Testis (tissue), 3 donors: Measurements from ENCODE around the gene KRTAP29-1. TPM values are rescaled to one million over a fixed set of nuclear protein-coding genes. Genes with fewer than 3 reads are reported as not detected.

Experiments used
- DNase-seq: peaks from one replicate; pipeline ENCODE4 v3.0.0-alpha.2; 2019
- H3K27ac ChIP-seq, 2 donors: fragments of 200-600 bp; sonication (generic); one replicate each; pipeline ENCODE4 v1.5.1; 2019
- H3K27me3 ChIP-seq: fragments of 200-600 bp; sonication (generic); one replicate; pipeline ENCODE4 v1.5.1; 2019
- H3K36me3 ChIP-seq: fragments of 200-600 bp; sonication (generic); one replicate; pipeline ENCODE4 v1.5.1; 2017; ENCODE audit warnings: low read depth; ENCODE audit errors: missing control alignments
- H3K4me1 ChIP-seq: fragments of 200-600 bp; sonication (generic); one replicate; pipeline ENCODE4 v1.5.1; 2019
- H3K4me3 ChIP-seq, 2 donors: fragments of 200-600 bp; sonication (generic); one replicate each; pipeline ENCODE4 v1.5.1; 2017 to 2019
- H3K9me3 ChIP-seq: fragments of 200-600 bp; sonication (generic); one replicate; pipeline ENCODE4 v1.5.1; 2017
- POLR2A ChIP-seq: fragments of 450-650 bp; IDR thresholded peaks from one replicate; pipeline ENCODE4 v1.6.1; 2017; ENCODE audit warnings: antibody characterized with exemption, mild to moderate bottlenecking, moderate library complexity
- WGBS, 2 donors: methylation state at CpG; one replicate each; pipeline ENCODE4 v1.1.5; 2018; 5-methylcytosine and 5-hydroxymethylcytosine counted together
- intact Hi-C: fragments of 100-400 bp; cut with DNase I; formaldehyde crosslinking; loops from one replicate; pipeline ENCODE4 v1.15.1; 2023; ENCODE audit warnings: low total_unique reads
- polyA plus RNA-seq: library from polyadenylated mRNA; stranded (reverse); fragments of 350-450 nt; fragmentation: Illumina TruSeq; extraction: RNeasy Lipid Tissue Mini Kit (QIAGEN cat#74804); gene quantifications from one replicate; pipeline ENCODE4 v1.2.3, GENCODE V29; 2014; ENCODE audit warnings: low read depth, low replicate concordance; ENCODE audit not compliant: insufficient read depth
- total RNA-seq, 2 donors: library from RNA; depleted of rRNA; stranded (reverse); fragments of >200 nt; gene quantifications; one replicate each; pipeline ENCODE4 v1.2.3, GENCODE V29; 2016
- TF ChIP-seq, protein P1 (sequence below), 3 experiments: fragments of 450-650 bp in 2 of 3; fragments of 200-600 bp in 1 of 3; sonication (generic) in 1 of 3; IDR thresholded peaks; one replicate each; pipeline ENCODE4 v1.5.1; 2016 to 2019; ENCODE audit warnings: antibody characterized with exemption in 3 of 3, mild to moderate bottlenecking in 2 of 3, moderate library complexity in 1 of 3

The KRTAP29-1 gene
- total and polyA plus RNA-seq, 3 donors from 2014 or later: not detected

DNA sequence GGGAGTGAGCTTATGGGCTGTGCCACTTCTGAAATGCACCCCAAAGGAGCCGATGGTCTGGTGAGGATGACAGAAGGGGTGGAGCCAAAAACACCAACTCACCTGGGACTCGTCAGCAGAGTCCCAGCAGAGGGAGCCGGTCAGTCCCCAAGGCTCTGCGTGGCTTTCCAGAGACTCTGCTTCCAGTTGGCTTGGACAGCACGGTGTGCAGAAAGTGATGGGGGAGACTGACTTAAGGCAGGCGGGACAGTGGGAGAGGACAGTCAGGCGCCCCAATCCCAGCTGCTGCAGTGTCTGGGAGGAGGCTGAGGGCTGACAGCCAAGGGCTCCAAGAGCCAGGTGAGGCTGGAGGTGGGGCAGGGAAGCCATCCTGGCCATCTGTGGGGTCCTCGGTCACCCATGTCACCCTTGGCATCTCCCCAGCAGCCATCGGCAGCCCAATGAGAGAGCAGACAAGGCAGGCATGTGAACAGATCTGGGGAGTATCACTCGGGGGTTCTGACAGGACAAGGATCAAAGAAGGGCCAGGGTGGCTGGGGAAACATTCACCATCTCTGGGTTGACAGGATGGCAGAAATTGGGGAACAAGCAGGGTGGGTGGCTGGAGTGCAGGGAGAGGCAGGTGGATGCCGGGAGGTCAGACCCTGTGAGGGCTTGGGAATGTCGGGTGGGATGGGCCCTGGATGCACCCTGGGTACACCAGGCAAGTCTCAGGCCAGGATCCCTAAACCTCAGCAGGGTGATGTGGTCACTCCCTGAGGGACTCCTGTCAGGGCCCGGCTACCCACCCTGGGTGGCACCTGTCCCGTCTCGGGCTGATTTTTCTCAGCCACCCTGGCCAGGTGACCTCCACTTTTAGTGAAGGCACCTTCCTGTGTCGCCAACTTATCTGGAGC is 21.8 kb upstream of the KRTAP29-1 start:
- Histone ChIP-seq H3K4me1 (no peaks in the 10 kb centered on the region), H3K4me3 (no peak overlapping the region), H3K36me3 (no peaks in the 10 kb centered on the region), H3K27me3 (no peaks in the 10 kb centered on the region), H3K27ac (no peak overlapping the region), H3K9me3 (no peaks in the 10 kb centered on the region)
- 81 to 84% methylated on average over 16 of the region's 16 CpGs for WGBS, 2 donors
- no peak for TF ChIP-seq POLR2A
- TF ChIP-seq, protein P1, sequence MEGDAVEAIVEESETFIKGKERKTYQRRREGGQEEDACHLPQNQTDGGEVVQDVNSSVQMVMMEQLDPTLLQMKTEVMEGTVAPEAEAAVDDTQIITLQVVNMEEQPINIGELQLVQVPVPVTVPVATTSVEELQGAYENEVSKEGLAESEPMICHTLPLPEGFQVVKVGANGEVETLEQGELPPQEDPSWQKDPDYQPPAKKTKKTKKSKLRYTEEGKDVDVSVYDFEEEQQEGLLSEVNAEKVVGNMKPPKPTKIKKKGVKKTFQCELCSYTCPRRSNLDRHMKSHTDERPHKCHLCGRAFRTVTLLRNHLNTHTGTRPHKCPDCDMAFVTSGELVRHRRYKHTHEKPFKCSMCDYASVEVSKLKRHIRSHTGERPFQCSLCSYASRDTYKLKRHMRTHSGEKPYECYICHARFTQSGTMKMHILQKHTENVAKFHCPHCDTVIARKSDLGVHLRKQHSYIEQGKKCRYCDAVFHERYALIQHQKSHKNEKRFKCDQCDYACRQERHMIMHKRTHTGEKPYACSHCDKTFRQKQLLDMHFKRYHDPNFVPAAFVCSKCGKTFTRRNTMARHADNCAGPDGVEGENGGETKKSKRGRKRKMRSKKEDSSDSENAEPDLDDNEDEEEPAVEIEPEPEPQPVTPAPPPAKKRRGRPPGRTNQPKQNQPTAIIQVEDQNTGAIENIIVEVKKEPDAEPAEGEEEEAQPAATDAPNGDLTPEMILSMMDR (IDR thresholded peaks at IDR 0.05): no peak
- DNase-seq: peak; percentile 30
- intact Hi-C loops: loop anchor here (10.0 kb wide), 1 partner anchor 420 kb away; no protein-coding TSS in a partner anchor

DNA sequence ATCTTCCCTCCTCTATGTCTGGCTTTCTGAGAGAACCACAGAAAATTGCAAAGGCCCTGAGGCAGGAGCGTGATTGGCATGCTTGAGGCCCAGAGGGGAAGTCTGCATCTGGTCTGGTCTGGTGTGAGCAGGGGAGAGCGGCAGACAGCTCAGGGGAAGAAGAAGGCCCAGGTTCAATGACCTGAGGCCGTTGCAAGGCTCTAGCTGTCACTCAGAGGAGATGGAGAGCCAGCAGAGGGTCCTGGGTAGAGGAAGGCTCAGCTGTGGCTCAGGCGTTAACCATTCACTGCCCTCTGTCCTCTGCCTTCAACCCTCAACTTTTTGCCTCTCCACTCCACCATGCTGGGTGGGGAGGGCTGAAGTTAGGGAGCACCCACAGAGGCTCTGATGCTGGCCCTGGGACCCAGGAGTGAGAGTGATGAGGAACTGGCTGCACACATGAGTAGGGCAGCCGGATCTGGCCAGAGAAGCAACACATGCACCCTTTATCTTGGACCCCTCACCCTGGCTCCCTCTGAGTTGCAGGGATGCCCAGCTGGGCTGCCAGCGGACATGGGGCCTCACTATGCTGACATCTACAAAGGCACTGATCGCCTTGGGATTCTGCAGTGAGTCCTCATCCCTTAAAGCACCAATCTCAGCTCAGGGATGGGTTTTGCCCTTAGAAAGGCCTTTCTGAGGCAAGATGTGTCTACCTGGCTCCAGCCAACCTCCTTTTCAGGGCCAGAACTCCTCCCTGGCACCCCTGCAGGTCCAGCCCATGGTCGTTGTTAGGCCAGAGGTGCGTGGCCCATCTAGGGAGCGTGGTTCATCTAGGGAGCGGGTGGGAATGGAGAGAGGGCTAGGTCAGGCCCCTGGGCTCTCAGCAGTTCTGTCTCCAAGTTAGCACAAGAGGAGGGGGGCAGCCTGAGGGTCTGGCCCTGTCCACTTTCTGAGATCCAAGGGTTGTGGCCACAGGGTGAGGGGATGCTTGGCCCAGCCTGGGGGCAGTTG is 20.5 kb upstream of the KRTAP29-1 start:
- no peak overlapping the region for H3K4me3 ChIP-seq
- H3K4me1 ChIP-seq: no peaks in the 10 kb centered on the region
- H3K27me3 ChIP-seq: no peaks in the 10 kb centered on the region
- intact Hi-C loops: loop anchor here (10.0 kb wide), 1 partner anchor 418 kb away; no protein-coding TSS in a partner anchor
- no peaks in the 10 kb centered on the region for H3K9me3 ChIP-seq
- H3K36me3 ChIP-seq: no peaks in the 10 kb centered on the region
- DNase-seq: no peak
- WGBS, 2 donors: 84 to 94% methylated on average over 9 to 11 of the region's 11 CpGs
- no peak overlapping the region for H3K27ac ChIP-seq
- no peak for TF ChIP-seq POLR2A
- TF ChIP-seq, protein P1 (IDR thresholded peaks at IDR 0.05): no peak

DNA sequence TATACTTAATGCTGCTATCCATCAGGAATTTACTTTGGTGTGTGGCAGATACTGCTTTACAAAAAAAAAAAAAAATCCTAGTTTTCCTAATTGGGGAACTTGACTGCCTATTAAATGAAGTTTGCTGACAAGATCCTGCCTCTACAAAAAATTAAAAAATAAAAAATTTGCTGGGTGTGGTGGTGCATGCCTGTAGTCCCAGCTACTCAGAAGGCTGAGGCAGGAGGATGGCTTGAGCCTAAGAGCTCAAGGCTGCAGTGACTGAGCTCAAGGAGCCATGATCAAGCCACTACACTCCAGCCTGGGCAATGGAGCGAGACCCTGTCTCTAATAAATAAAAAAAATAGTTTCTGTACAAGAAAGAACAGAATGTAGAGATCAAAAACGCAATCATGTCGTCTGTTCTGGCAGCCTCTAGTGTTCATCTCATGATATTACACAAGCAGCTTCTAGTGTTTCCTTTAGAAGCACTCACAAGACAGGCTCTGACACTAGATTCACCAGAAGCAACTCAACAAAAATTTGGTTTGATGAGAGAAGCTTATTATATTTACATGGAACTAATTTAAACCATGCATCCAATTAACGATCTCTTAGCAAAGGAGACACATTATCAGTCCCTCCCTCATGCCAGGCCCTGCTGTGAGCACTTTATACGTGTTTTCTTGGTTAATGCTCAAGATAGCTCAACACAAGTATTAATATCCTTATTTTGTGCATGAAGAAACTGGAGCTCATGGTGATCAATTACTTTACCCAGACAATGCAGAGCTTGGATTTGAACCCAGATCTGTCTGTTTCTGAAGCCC is 19.6 kb upstream of the KRTAP29-1 start:
- 43 to 50% methylated on average over 5 of the region's 5 CpGs for WGBS, 2 donors
- peak; percentile 36 for DNase-seq
- no peak overlapping the region for H3K4me3 ChIP-seq
- no peaks in the 10 kb centered on the region for H3K36me3 ChIP-seq
- no peaks in the 10 kb centered on the region for H3K9me3 ChIP-seq
- intact Hi-C loops: loop anchor here (10.0 kb wide), 1 partner anchor 417 kb away; no protein-coding TSS in a partner anchor
- no peaks in the 10 kb centered on the region for H3K27me3 ChIP-seq
- TF ChIP-seq POLR2A: no peak
- TF ChIP-seq, protein P1 (IDR thresholded peaks at IDR 0.05): peak; percentile 62 to 81 (median 80)
- no peaks in the 10 kb centered on the region for H3K4me1 ChIP-seq
- no peak overlapping the region for H3K27ac ChIP-seq

DNA sequence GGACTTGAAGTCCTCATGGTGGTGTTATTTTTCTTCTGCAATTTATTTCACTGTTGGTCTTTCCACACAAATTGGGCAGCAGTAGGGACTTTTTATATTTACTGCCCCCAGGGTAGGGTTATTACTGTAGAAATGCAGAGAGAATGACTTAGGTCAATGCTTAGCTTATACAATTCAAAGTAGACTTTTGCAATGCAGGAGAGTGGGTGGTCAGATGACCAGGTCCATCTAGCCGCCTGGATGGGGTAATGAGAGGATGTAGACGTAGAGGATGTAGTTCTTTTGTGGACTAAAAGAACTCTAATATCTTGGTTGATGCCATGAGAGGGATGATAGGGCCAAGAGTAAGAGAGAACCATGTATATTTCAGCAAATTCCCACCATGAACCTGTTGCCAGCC is 15.6 kb upstream of the KRTAP29-1 start:
- DNase-seq: no peak
- TF ChIP-seq, protein P1 (IDR thresholded peaks at IDR 0.05): no peak
- TF ChIP-seq POLR2A: no peak
- Histone ChIP-seq H3K4me1 (no peaks in the 10 kb centered on the region), H3K27me3 (no peaks in the 10 kb centered on the region), H3K9me3 (no peaks in the 10 kb centered on the region), H3K36me3 (no peaks in the 10 kb centered on the region), H3K4me3 (no peak overlapping the region), H3K27ac (no peak overlapping the region)
- intact Hi-C loops: no loop called here
- WGBS, 2 donors: 87 to 88% methylated on average over 2 of the region's 2 CpGs
